Lower leg skin (tissue), 4 donors: ENCODE measurements around the gene PPP1CC. TPM values are rescaled to one million over a fixed set of nuclear protein-coding genes. Genes with fewer than 3 reads are reported as not detected.

Experiments
- DNase-seq, 2 donors: peaks; one replicate each; pipeline ENCODE4 v3.0.0-alpha.2; 2019; ENCODE audit warnings: low spot score in 2 of 2
- H3K4me3 ChIP-seq: fragments of 200-600 bp; sonication (generic); 2 replicates; pipeline ENCODE4 v1.5.1; 2017; ENCODE audit warnings: mild to moderate bottlenecking, low read depth; ENCODE audit not compliant: poor library complexity, severe bottlenecking
- CTCF ChIP-seq, 3 donors: fragments of 450-650 bp; IDR thresholded peaks; one replicate each; pipeline ENCODE4 v1.5.1; 2016; ENCODE audit warnings: antibody characterized with exemption in 3 of 3, mild to moderate bottlenecking in 3 of 3, moderate library complexity in 2 of 3
- POLR2A ChIP-seq, 2 donors: fragments of 450-650 bp; IDR thresholded peaks; one replicate each; pipeline ENCODE4 v1.6.1; 2016 to 2017; ENCODE audit warnings: antibody characterized with exemption in 2 of 2, mild to moderate bottlenecking in 1 of 2, moderate library complexity in 1 of 2
- WGBS, 2 donors: methylation state at CpG; one replicate each; pipeline ENCODE4 v1.1.5; 2018; 5-methylcytosine and 5-hydroxymethylcytosine counted together
- intact Hi-C: fragments of 100-400 bp; cut with DNase I; formaldehyde crosslinking; loops from one replicate; pipeline ENCODE4 v1.15.0; 2023; ENCODE audit warnings: low total_unique reads
- total RNA-seq, 4 donors: library from RNA; depleted of rRNA; stranded (reverse); fragments of >200 nt; gene quantifications; one replicate each; pipeline ENCODE4 v1.1.0, GENCODE V29; 2016

PPP1CC gene
- total RNA-seq, 4 donors from 2014 or later, result 90.1 to 97.4 (median 91.3) TPM

GRCh38 chr12:110743571-110744093, 941 bp upstream of the PPP1CC start:
- 13 to 24% methylated on average over 26 of the region's 26 CpGs for WGBS, 2 donors
- intact Hi-C loops, result no loop called here

GRCh38 chr12:110742096-110742717, 484 bp downstream of the PPP1CC start:
- TF ChIP-seq POLR2A (IDR thresholded peaks at IDR 0.05) (no peak), CTCF (IDR thresholded peaks at IDR 0.05) (no peak)
- DNase-seq, result peak in 1 of 2 donors; percentile 20
- intact Hi-C loops, result no loop called here
- peak overlapping the region; percentile 90 for H3K4me3 ChIP-seq
- 0 to 1% methylated on average over 32 to 38 of the region's 44 CpGs for WGBS, 2 donors

More at GRCh38 chr12:110743571-110744093, 941 bp upstream of the PPP1CC start:
- peak; percentile 21 to 89 for DNase-seq
- no peak overlapping the region for H3K4me3 ChIP-seq
- TF ChIP-seq POLR2A (IDR thresholded peaks at IDR 0.05), result no peak
- no peak for TF ChIP-seq CTCF (IDR thresholded peaks at IDR 0.05)

GRCh38 chr12:110741341-110742095, 1.2 kb downstream of the PPP1CC start:
- H3K4me3 ChIP-seq, result peak overlapping the region; percentile 90
- DNase-seq, result no peak
- TF ChIP-seq CTCF (IDR thresholded peaks at IDR 0.05) (no peak), POLR2A (IDR thresholded peaks at IDR 0.05) (no peak)
- WGBS, 2 donors, result 1% methylated on average over 14 of the region's 14 CpGs
- intact Hi-C loops, result no loop called here

- 61 to 78% methylated on average over 3 of the region's 3 CpGs for WGBS, 2 donors
- DNase-seq, result no peak
- TF ChIP-seq CTCF (IDR thresholded peaks at IDR 0.05) (no peak), POLR2A (IDR thresholded peaks at IDR 0.05) (no peak)
- intact Hi-C loops, result no loop called here
- H3K4me3 ChIP-seq, result no peak overlapping the region
Measured at GRCh38 chr12:110739894-110740293, 2.8 kb downstream of the PPP1CC start.

GRCh38 chr12:110739488-110739887, 3.2 kb downstream of the PPP1CC start:
- no peak for DNase-seq
- intact Hi-C loops, result no loop called here
- WGBS, 2 donors, result 23 to 27% methylated on average over 1 of the region's 1 CpG
- no peak overlapping the region for H3K4me3 ChIP-seq
- TF ChIP-seq CTCF (IDR thresholded peaks at IDR 0.05) (no peak), POLR2A (IDR thresholded peaks at IDR 0.05) (no peak)
